ENCODE results near the gene CFAP52.
"Not testable (repeated sequence)": the region's sequence is repeated elsewhere in the genome, so short reads cannot be mapped to it uniquely, and the experiment has no call there.

CFAP52 gene

GRCh38 chr17:9576521-9577372 lies at the start of gene CFAP52:
Gene CFAP52, plus strand, starts transcription at chr17:9576642. Its CDS starts 54 bp downstream, at chr17:9576696.
- DNase-seq (ENCODE audit: low read depth, low spot score): peak; percentile 41

- DNase-seq (ENCODE audit: low read depth, low spot score): no peak
Measured at GRCh38 chr17:9527788-9528187, 48.7 kb upstream of the CFAP52 start.

DNA sequence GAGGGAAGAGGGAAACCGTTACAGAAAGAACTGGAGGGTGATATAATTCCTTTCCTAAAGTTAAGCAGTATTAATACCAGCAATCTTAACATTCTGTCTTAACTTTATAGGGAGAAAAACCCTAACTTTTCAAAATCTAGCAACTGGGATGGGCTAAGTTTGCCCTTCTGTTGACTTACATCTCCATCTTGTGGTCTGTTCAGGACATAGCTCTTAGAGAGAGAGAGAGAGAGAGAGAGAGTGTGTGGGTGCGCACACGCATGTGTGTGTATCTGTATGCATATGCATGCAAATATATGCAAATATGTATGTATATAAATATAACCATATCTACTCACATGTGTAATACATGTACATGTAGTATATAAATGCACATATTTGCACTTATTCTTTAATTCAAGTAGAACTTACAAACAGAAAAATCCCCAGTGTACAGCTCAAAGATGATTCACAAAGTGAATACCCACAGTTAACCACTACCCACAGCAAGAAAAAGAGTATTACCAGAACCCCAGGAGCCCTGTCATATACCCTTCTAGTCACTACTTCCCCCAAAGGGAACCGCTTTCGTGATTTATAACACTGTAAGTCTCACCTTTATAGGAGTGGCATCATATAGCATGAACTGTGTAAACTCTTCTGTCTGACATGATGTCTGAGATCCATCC lies 47.3 kb upstream of the CFAP52 start:
- no peak for DNase-seq (ENCODE audit: low read depth, low spot score)

DNA sequence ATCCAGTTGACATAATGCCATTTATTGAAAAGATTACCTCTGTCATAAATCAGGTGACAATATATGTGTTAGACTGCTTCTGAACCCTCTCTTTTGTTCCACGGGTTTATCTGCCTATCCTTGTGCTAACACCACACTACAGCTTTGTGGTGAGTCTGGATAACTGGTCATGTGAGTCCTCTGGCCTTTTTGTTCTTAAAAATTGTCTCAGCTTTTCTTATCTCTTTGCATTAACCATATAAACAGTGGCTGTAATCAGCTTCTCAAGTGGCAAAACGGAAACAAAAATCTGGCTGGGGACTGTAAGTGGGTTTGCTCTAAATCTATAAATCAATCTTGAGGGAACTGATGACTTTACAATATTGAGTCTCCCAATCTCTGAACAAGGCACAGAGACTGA lies 45.4 kb upstream of the CFAP52 start:
- DNase-seq (ENCODE audit: low read depth, low spot score): no peak

GRCh38 chr17:9532715-9533114 lies 43.7 kb upstream of the CFAP52 start:
- no peak for DNase-seq (ENCODE audit: low read depth, low spot score)

GRCh38 chr17:9533441-9533840 lies 43.0 kb upstream of the CFAP52 start:
- no peak for DNase-seq (ENCODE audit: low read depth, low spot score)

- DNase-seq (ENCODE audit: low read depth, low spot score): no peak
Measured at GRCh38 chr17:9536061-9536460, 40.4 kb upstream of the CFAP52 start.

DNA sequence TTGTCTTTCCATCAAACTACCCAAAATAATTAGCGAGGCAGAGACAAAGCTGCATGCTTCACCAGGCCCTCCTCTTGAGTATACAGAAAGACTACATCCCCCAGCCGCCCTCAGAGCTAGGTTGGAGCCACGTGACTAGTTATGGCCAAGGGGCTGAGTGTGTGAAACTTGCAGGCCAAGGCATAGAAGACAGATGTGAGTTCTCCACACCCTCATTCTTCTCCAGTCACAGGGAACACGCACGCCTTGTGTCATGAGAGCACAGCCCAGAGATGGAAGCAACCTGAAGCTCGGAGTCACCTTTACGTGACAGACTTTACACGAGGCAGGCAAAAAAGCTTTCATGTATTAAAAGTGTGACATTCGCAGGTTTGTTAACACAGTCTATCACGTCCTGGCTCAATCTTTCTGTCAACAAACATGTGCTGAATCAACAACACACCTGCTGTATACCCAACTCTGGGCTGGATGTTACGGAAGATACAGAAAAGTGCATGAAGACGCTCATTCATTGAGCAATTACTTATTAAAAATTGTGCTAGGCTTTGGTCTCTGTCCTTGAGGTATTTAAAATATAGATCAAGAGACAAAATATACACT lies 39.2 kb upstream of the CFAP52 start:
- DNase-seq (ENCODE audit: low read depth, low spot score): no peak

DNA sequence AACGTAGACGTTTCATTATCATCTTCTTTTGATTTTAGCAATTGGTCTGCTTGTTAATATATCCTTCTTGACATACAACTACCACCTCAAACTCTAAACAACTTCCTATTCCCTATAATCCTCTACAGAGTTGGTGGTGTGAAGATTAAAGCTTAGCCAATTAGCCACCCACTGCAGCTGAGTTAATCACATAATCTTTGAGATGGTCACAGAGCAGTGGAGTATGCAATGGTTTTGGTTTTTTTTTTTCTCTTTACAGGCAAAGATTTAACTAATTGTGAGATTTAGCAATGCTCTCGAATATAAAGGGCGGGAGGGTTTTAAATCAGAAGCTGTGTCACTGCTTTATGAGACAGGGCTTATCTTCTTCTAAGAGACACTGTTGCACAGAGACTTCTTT lies 37.8 kb upstream of the CFAP52 start:
- no peak for DNase-seq (ENCODE audit: low read depth, low spot score)

DNA sequence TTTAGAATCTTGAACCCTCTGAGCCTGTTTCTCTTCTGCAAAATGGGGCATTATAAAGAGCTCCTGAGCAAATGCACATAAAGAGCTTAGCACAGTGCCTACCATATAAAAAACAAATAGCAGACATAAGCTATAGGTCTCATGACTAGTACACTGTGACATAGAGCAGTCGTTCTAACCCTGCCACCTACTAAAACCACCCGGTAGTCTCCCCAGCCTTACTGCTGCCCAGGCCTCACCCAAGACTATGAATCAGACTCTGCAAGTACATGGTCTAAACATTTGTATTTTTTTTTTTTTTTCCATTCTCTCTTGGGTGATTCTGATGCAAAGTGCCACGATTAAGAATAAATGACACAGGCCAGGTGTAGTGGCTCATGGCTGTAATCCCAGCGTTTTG lies 34.7 kb upstream of the CFAP52 start:
- DNase-seq (ENCODE audit: low read depth, low spot score): no peak

DNA sequence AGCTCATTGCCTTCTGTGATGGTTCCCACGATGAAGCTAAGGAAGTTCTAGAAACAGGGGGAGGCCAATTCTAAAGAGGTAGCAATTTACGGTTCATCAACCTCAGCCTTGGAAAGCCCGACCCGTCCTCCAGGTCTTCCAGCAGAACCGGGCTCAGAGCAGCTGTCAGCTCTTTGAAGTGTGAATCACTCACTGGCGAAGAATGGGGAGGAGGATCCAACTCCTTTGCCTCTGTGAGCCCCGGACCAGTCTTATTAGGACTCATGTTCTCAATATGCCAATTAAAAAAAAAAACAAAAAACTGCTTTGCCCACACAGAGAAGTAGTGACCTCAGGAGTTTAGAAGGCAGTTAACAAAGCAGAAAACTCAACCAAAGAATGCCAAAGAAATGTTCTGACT lies 32.2 kb upstream of the CFAP52 start:
- no peak for DNase-seq (ENCODE audit: low read depth, low spot score)

DNA sequence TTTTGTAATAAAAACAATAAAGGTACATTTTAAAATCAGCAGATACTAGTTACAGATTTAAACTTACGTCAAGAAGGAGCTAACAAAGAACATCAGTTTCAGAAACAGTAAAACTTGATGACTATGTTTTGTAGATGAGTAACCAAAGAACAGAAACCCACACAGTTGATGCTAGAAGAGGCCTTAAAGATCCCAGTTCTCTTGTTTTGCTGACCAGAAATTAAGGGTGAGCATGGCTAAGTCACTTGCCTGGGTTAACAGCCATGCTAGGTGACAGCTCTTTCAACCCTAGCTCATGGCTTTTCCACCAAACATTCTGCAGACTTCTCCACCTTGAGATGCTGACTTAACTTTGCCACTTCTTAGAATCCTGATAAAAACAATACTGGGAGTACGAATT lies 27.2 kb upstream of the CFAP52 start:
- no peak for DNase-seq (ENCODE audit: low read depth, low spot score)

DNA sequence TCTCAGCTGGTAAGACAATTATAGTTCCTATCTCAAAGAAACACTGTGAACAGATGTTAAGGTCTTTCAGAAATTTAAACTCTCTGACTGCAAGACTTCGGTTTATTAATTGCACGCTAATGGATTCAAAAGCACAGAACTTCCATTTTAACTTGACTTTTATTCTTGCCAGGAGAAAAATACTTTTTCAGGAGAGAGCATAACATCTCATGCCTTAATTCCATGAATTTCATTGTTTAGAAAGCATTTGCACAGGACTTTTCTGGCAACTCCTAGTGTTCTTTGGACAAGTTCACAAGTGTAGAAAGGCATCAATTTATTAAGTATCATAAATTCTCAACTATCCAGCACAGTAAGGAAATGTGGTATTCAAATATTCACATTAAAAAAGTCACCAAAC lies 23.3 kb upstream of the CFAP52 start:
- DNase-seq (ENCODE audit: low read depth, low spot score): no peak

GRCh38 chr17:9553596-9553995 lies 22.8 kb upstream of the CFAP52 start:
- no peak for DNase-seq (ENCODE audit: low read depth, low spot score)

- not testable (repeated sequence) for DNase-seq (ENCODE audit: low read depth, low spot score)
Measured at GRCh38 chr17:9554715-9555114, 21.7 kb upstream of the CFAP52 start.

- DNase-seq (ENCODE audit: low read depth, low spot score): no peak
Measured at GRCh38 chr17:9557161-9557755, 19.2 kb upstream of the CFAP52 start.

DNA sequence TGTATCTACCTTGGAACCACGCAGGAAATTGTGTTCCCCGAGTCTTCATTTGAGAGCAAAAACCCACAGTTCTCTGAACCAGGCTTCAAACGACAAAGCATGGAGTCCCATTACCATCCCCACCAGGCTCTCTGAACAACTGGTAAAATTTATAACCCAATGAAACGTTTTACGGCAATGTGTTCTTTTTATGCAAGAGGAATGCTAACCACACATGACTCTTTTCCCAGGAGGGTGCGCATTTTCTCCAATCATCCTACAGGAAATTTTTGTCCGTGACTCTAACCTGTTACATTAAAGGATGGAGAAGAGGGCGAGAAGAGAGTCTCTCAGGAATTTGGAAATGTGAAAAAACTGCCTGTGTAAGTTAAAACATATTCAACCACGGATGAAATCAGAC lies 18.6 kb upstream of the CFAP52 start:
- no peak for DNase-seq (ENCODE audit: low read depth, low spot score)

GRCh38 chr17:9564104-9564503 lies 12.3 kb upstream of the CFAP52 start:
- DNase-seq (ENCODE audit: low read depth, low spot score): no peak

DNA sequence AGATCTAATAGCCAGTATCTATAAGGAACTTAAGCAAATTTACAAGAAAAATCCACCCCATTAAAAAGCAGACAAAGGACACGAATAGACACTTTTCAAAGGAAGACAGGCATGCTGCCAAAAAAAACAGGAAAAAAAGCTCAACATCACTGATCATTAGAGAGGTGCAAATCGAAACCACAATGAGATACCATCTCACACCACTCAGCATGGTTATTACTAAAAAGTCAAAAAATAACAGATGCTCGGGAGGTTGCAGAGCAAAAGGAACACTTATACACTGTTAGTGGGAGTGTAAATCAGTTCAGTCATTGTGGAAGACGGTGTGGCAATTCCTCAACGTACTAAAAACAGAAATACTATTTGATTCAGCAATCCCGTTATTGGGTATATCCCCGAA lies 10.4 kb upstream of the CFAP52 start:
- DNase-seq (ENCODE audit: low read depth, low spot score): no peak

GRCh38 chr17:9566739-9567138 lies 9.7 kb upstream of the CFAP52 start:
- DNase-seq (ENCODE audit: low read depth, low spot score): not testable (repeated sequence)

DNA sequence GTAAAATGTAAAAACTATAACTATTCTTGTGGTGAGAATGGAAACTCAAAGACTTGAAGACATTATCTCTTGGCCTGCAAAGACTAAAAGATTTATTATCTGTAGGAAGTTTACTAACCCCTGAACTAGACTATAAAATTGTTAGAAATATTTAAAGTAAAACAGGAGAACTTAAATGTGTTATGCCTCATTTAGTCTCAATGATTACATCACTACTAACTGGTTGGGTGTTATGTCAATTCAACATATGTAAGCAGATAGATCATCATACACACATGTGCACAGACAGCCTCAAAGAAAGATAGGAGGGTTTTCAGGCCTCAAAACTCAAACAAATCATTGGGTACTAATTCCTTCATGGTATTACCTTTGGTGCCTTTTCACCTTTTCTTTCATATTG lies 8.4 kb upstream of the CFAP52 start:
- DNase-seq (ENCODE audit: low read depth, low spot score): no peak

DNA sequence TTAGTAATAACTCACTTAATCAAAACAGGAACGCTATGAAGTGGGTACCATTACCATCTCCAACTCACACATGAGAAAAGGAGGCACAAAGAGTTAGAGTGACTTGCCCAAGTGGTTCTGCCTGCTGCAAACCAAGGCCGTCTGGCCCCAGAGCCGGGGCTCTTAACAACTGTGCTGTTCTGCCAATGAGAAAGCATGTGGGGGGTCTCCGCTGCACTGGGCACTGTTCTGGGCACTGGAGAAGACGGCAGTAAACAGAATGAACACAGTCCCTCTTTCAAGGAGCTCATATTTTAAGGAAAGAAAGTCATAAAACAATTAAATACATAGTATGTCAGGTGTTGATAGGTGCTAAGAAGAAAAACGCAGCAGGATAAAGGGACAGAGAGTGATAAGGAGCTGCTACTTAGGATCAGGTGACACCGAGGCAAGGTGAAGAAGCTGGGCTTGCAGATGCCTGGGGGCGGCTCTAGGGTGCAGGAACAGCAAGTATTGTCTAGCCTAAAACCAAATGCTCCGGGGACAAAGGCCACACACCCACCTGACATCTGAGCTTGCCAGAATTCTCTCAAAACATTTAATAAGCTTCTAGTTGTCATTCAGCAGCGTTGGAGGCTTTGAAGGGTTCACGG lies 7.4 kb upstream of the CFAP52 start:
- no peak for DNase-seq (ENCODE audit: low read depth, low spot score)
